Measurements from ENCODE around the gene GRIP2.

GRIP2 gene

DNA sequence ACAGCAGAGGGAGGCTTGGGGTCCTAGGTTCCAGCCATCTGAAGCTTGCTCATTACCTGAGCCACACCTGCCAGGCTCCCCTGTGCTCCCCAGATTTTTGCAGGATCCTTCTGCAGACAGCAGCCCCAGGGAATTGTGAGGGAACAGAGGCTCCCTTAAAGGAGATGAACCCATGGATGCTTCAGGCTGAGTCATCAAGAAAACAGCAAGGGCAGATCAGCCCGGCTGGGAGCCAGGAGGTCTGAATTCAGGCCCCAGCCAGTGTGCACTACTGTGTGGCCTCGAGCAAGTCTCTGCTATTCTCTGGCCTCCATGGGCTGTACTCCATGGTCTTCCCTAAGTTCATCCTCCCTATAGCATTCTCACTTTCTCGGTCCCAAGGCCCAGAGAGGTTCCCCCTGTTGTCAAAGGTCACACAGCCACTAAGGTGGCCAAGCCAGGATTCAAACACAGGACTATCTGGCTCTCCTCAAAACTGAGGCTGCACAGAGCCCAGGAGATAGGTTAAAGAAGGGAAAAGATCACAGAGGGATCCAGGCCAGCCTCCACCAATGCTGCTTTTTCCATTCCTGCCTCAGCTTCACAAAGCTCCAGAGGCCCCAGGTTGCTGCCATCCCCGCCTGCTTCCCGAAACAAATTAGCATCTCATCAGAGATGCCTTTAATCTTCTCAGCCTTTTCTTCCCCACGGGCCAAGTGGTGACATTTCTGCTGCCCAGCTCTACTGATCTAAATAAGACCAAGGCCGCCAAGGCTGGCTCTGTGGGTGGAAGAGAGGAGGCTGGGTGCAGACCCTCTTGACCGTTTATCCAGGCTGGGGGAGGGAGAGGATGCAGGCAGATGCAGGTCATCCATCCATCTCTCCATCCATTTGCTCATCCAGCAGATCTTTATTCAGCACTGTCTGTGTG lies 21.2 kb upstream of the GRIP2 start:
- no peak for DNase-seq

DNA sequence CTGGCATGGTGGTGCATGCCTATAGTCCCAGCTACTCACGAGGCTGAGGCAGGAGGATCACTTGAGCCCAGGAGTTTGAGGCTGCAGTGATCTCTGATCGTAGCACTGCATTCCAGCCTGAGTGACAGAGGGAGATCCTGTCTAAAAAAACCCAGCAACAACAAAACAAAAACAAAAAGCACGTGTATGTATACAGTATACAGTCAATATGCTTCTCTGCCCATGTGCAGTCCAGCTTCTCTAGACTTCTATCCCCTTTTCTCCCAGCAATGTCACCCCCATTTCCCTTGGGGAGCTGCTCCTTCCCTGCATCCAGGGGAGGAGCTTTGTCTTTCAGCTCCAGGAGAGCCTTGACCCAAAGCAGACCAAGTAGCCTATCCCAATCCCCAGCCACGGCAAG lies 20.0 kb upstream of the GRIP2 start:
- no peak for DNase-seq

DNA sequence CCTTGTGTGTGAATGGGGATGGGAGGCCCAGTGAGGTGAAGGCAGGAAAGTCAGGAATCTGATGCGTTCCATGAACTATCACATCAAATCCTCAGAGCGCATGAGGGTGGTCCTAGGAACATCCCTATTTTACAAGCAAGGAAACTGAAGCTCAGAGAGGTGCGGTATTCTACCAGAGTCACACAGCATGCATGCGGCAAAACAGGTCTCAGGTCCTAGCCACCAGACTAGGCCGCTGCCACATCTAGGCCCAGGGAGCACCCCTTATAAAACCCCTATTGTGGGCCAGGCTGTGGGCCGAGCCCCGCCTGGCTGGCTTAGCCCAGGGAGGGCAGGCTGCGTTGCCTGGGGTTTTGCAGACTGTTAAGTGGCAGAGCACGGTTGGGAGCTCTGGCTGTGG lies 17.9 kb upstream of the GRIP2 start:
- no peak for DNase-seq

DNA sequence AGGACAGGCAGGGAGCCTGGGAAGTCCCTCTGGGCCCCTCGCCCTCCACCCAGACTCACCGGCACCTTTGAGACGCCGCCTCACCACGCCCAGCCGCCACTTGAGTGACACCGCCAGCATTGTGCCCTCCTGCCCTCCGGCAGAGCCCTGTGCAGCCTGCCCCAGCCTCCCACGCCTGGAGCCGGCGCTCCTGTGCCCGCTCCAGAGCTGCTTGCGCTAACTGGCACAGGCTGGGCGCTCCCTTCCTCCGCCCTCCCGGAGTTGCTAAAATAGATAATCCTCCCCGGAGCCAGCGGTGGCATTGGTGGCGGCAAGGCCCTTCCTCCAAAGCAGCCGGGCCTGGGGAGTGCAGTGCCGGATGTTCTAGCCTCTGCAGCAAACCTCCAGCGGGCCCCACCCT lies 15.7 kb upstream of the GRIP2 start:
- DNase-seq, result no peak

DNA sequence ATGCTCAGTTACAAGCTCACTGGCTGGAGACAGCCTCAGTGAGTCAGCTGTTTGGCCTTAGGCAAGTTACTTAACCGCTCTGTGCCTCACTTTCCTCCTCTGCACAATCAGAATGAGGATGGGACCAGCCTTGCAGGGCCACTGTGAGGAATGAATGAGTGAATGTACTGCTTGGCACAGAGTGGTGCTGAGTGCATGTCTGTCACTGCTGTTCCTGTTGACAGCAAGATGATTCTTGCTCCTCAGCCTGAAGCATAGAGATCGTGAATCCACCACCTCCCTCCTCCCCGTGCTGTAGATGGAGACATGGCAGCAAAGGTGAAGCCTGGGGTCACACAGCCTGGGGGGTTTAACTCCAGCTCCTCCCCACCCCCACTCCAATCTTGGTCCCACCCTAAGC lies 14.6 kb upstream of the GRIP2 start:
- DNase-seq, result no peak

DNA sequence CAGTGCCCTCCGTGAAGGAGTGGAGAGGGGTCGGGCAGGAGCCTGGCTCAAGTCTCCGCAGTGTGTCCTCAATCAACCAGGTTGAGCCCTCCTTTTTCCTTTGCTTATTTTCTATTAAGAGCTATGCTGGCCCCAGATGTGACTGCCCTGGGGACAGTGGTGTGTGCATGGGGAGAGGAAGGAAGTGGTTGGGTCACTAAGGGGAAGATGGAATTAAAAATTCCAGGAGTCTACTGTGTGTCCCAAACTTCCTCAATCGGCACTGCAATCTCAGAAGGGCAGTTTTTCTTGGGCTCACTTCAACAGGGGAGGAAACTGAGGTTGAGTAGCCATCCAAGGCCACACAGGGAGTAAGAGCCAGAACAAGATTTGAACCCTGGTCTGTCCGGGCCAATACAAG lies 13.7 kb upstream of the GRIP2 start:
- peak in 1 of 2 experiments; percentile 11 for DNase-seq

DNA sequence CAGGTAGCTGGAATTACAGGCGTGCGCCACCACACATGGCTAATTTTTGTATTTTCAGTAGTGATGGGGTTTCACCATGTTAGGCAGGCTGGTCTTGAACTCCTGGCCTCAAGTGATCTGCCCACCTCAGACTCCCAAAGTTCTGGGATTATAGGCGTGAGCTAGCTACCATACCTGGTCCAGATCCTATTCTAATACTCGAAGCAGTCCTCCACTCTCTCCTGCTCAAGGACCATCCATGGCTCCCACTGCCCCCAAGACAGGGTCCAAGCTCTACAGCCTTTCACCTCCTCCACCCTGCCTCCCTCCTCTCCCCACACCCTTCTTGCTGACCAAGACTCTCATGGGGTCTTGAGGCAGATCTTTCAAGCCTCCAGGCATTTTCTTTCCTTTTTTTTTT lies 12.6 kb upstream of the GRIP2 start:
- DNase-seq, result no peak

DNA sequence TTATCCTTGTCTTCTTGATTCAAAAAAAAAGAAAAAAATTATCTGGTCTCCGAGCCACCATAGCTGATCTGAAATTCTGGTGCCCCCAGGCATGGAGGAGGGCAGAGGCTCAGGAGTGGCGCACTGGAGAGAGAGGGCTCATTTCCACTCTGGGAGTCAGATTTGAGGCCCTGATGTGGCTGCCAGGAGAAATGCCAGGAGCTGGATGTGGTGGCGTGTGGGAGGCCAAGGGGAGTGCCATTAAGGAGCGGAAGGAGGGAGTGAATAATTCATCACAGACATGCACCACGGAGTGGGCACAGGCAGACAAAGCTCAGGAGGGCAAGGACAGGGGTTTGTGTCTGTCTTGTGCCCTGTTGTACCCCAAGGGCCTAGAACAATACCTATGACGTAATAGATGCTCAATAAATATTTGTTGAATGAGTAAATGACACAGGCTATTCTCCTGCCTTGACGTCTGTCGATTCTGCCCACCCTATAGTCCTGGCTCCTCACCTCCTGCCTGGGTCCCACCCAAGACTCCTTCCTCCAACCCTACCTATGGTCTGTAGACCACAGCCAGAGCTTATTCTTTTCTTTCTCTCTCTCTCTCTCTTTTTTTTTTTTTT lies 12.0 kb upstream of the GRIP2 start:
- DNase-seq, result no peak

DNA sequence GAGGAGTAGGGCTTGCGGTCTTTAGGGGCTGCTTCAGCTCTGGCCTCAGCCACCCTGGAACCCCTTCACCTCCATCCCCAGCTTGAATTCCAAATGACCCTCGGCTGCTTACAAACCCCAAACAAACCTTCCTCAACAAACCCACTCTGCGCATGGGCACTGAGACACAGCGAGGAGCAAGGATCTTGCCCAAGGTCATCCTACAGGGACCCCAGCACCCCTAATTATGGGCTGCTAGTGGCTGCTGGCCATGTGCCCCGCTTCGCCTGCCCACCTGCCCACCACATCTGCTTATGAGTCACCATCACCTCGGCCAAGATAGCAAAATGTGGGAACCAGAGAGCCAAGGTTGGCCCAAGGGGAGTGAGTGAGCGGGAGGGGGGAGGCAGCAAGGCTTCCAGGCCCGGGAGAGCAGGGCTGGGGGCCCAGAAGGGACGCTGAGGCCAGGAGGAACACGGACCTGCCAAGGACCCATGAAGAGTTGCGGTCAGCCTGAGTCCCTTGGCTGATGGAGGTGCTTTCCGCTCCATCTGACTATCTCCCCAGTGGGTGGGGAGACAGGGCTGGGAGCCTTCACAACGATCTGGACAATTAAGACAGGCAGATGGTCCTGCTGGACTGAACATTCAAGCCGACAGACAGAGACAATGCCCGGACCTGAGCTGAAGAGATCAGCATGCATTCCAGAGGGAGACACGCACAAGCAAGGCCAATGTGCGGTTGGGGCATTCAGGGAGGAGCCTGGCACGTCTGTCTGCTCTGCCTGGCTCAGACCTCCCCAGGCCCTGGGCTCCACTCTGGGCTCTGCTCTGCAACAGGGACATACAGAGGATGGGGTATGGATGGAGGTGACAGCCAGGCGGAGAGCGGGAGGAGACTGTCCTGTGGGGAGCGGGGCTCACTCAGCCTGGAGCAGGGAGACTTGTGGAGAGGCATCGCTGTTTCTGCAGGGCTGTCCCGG lies 10.8 kb upstream of the GRIP2 start:
- no peak for DNase-seq

DNA sequence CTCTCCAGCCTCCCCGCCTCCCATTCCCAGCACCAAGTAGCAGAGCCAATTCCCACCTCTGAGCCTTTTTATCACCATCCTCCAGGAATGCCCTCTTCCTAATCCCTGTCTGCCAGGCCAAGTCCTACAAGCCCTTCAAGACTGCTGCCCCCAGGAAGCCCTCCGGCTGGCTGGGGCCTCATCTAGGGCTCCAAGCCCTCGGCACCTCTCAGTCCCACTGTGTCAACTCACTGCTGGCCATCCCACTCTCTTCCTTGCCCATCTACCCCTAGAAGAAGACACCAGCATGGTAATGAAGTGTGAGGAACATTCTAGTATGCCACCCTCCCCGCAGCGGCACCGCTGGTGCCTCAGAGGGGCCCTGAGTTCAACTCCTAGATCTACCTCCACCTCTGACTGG lies 10.0 kb upstream of the GRIP2 start:
- no peak for DNase-seq

DNA sequence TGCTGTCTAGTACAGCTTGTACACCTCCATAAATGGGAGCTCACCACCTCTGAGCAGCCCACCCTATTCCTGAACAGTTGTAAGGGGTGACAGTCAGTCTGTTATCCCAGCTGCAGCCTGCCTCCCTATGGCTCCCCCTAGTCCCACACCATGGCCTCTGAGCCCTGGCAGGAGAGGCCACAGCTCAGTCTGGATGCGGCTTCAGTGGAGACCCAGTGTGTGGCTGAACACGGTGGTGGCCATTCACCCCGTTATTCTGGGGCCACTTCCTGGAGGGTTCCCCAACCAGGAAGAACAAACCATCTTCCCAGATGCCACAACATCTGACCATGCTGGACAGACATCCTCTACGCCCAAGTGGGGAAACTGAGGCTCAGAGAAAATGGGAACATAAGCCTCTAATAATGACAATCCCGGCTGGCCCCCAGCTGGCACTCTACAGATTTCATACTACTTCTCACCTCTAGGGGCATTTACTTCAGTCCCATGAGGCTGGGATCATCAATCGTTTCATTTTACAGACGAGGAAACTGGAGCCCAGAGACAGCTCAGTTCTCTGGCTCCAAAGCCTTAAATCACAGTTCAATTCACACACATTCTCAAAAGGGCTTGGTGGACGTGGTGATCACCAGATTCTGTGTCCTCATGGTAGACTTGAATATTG lies 9.2 kb upstream of the GRIP2 start:
- DNase-seq, result peak; percentile 35 to 61

DNA sequence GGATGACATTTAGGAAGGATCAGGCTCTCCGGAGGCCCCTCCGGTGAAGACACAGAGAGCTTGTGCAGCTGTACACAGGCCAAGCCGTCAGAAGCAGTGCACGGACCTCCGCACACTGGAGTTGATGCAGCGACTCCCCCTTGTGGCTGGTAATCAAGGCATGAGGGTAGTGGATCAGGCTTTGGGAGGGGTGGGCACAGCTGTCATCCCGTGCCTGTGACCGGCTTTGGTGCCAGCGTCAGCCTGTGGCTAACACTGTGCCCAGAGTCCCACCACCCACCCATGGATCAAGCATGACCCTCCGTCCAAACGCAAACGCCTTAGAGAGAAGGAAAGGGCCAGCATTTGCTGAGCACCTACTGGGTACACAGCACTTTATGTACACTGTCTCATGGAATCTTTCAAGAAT lies 8.2 kb upstream of the GRIP2 start:
- peak; percentile 64 to 65 for DNase-seq

DNA sequence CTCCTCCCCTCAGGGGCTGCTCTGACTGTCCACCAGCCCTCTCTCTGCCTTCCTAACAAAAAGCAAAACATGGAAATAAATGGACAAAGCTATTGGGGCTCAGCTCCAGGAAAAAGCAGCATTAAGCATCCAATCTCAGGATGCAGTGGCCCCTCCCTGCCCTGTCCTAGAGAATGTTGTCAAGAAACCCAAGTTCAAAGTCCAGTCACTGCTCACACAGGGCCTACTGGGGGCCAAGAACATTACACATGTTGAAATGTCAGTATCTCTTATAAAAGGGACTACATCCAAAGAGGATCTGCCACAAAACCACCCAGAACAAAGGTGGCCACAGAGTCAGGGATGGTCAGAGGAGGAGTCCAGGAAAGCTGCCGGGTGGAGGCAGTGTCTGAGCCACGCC lies 7.6 kb upstream of the GRIP2 start:
- no peak for DNase-seq

DNA sequence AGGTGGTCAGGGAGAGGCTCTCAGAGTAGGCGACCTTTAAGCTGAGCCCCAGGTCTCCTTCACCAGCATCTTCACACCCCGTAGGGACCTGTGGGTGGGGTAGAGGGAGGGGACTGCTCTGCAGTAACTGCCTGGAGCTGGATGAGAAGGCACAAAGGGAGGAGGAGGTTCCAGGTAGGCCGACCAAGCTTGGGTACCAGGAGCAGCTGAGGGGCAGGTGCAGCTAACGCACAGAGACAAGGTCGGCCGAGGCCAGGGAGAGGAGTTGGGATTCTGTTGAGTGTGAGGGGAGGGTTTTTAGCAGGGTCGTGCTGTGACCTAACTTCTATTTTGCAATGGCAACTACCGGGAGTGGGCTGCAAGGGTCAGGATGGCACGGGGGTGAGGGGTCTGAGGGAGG lies 5.9 kb upstream of the GRIP2 start:
- no peak for DNase-seq

DNA sequence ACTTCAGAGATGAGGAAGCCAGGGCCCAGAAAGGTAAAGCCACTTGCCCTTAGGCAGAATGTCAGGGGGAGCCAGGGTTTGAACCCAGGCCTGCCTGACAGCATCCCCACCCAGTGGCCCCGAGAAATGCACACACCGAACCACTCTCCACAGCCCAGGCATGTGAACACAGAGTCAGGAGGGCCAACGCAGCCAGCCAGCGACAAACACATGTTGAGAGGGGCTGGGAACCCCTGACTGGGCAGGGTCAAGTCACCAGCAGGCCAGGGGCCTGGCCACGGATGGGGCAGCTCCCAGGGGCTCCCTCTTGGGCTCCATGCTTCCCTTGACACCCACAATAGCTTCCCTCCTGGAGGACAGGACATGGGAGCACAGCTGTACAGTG lies 5.1 kb upstream of the GRIP2 start:
- DNase-seq, result no peak

DNA sequence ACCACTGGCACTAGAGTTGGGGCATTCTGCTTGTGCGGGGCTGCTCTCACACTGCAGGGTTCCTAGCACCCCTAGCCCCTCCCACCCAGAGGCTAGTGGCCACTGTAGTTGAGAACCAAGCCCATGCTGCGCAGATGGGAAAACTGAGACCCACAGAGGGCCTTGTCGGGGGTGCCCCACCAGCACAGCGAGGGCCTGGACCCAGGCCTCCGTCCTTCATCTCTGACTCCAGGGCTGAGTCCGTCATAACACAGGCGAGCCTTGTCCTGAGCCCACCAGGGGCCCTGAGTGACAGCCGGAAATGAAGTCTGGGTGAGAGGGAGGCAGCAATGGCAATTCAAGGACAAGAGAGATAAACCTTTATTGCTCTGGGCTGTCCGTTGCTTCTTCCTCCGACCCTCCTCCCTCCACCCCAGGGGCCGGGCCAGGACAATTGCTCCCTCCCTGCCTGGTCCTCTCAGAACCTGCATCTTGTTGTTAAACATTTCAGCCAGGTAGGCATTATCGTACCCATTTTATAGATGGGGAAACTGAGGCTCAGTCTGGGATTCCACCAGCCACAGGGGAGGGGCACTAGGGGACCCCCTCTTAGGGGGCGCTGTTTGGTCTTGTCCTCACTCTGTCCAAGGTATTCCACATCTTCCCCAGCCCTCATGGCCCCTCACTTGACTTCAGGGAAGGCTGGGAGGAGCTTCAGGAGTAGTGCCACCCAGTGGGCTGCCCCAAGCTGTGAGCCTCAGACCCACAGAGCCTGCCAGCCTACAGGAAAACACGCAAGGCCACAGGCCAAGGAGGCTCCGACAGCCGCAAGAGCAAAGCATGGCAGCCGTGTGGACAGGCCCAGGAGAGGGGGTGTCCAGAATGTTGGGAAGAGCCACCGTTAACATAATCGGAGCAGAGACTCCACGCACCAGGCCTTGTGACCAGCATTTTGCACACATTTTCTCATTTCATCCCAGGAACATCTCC lies 4.4 kb upstream of the GRIP2 start:
- no peak for DNase-seq

DNA sequence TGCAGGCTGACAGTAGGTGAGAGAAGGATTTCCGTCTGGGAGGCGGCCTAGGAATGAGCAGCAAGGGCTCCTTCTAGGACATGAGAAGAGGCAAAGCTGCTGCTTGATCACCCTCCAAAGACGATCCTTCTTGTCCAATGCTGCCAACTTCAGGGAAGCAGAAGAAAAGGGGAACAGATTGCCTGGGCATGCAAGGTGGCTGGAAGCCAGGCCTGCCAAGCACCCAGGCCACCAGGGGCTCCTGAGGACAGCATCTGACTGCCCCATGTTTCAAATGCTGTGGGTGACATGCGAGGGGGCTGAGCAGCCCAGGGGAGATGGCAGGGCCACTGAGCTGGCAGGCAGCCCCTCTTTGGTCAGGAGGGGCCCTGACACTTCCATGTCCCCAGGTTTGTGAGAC lies 3.3 kb upstream of the GRIP2 start:
- no peak for DNase-seq

DNA sequence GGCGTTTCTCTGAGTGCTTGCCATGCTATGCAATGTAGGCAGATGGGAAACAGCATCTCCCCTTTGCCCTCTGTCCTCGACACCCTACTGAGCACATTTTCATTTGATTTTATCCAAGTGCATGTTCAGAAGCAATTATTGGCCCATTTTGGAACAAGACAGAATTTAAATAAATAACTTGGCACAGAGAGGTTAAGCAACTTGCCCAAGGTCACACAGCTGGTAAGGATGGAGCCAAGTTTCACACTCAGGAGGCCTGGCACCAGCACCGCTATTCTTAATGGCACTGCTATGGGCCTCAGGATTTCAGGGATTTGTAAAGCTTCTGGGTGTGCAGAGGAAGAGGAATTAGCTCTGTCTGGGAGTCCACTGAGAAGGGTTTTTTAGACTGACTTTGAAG lies 2.5 kb upstream of the GRIP2 start:
- no peak for DNase-seq

DNA sequence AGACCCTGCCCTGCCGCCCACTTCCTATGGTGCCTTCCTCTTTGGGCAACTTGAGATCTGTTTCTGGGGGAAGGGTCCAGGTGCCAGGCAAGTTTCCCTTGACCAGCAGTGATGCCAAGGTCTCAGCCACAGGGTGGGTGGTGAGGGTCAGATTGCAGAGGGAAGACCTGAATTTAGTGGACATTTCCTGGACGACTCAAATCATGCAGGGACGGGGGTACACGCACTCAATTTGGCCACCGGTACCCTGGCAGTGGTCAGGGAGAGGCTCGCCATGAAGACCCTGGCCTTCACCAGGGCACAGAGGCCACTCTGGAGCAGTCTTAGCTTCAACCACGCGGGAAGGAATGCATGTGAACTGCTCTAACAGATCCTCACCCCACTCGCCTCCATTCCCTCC lies 1.5 kb upstream of the GRIP2 start:
- no peak for DNase-seq

DNA sequence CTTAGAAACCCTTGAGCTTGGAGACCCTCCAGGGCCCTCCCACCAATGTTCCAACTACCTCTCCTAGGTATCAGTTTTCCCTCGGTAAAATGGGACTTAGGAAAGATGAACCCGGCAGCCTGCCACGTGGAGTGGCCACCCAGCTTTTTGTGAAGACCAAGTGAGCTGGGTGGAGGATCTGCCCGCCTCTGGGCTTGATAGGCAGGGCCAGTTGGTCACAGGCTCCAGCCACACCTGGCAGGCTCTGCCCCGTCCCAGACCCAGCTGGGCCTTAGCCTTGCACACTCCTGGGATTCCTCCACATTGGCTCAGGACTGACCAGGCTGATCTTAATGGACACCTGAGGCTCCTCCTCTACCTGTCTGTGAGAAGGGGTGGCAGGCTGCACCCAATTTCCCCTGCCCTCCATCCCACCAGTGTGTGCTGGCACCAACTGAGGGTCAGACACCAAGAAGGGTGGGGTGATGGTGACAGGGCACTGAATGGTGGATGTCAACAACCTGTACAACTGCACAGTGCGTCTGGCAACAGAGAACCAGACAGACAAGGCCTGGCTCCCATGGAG lies 761 bp upstream of the GRIP2 start:
- DNase-seq, result no peak

DNA sequence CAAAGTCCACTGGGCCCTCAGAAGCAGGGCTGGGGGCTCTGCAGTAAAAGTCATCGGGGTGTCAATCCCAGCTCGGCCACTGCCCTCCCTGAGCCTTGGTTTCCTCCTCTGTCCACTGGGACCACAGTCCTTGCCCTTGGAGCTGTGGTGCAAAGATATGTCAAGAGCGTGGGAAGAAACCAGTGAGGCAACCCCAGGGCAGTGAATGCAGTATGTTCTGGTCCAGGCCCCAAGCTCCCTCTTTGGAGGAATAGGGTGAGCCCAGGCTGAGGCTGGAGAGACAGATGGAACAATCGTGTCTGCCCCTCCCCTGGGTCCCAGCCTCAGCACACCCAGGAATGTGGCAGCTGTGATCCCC lies 779 bp downstream of the GRIP2 start:
- no peak for DNase-seq
